GM12891 (cell line): ENCODE data around the gene YWHAG. TPM values are rescaled to one million over a fixed set of nuclear protein-coding genes. Genes with fewer than 3 reads are reported as not detected.
A peak's percentile ranks its signal among the peaks of the same experiment; 100 is the strongest.
"Not testable (repeated sequence)": the region's sequence is repeated elsewhere in the genome, so short reads cannot be mapped to it uniquely, and the experiment has no call there.

ENCODE experiments used
- DNase-seq: peaks from one replicate; pipeline ENCODE4 v3.0.0; 2011; ENCODE audit warnings: low spot score; ENCODE audit not compliant: insufficient read length
- FAIRE-seq: peaks from 2 replicates; lab custom pipeline; 2011; peaks lifted over from hg19 to GRCh38; lab: Jason Lieb, UNC
- PAX5 ChIP-seq: IDR thresholded peaks from 2 replicates; pipeline ENCODE4 v1.6.1; 2011; ENCODE audit warnings: low read length, moderate library complexity, mild to moderate bottlenecking; ENCODE audit not compliant: insufficient read depth, severe bottlenecking
- POLR2A ChIP-seq: IDR thresholded peaks from 2 replicates; pipeline ENCODE4 v1.6.1; 2011; ENCODE audit warnings: low read depth, low read length, control low read depth
- POLR2AphosphoS5 ChIP-seq: IDR thresholded peaks from 2 replicates; pipeline ENCODE4 v1.6.1; 2011; ENCODE audit warnings: low read depth, low read length, control low read depth
- POU2F2 ChIP-seq: IDR thresholded peaks from 2 replicates; pipeline ENCODE4 v1.6.1; 2011; ENCODE audit warnings: low read depth, mild to moderate bottlenecking, control low read depth, low read length, moderate library complexity
- SPI1 ChIP-seq: IDR thresholded peaks from 2 replicates; pipeline ENCODE4 v1.6.1; 2011; ENCODE audit warnings: low read depth, low read length, control low read depth
- TAF1 ChIP-seq: IDR thresholded peaks from 2 replicates; pipeline ENCODE4 v1.6.1; 2011; ENCODE audit warnings: low read depth, low read length, control low read depth
- polyA plus RNA-seq: library from polyadenylated mRNA; unstranded; fragments of >200 nt; gene quantifications from one replicate; pipeline ENCODE4 v1.2.1, GENCODE V29; 2012; ENCODE audit warnings: low read depth, missing spikeins, inconsistent platforms; ENCODE audit not compliant: missing spikeins

YWHAG gene
- 72.3 TPM for polyA plus RNA-seq

- DNase-seq (peak; percentile 73), FAIRE-seq (no peak)
- TF ChIP-seq PAX5 (no peak), SPI1 (no peak), POU2F2 (peak; percentile 61; the same call in 1 of the 2 replicates), TAF1 (peak; percentile 88), POLR2AphosphoS5 (peak; percentile 96), POLR2A (peak; percentile 97)
These were observed at the start of gene YWHAG for GRCh38 chr7:76358481-76359110. Gene YWHAG (minus strand): TSS chr7:76358991. CDS start chr7:76358808, 183 bp downstream.

GRCh38 chr7:76408121-76408560 is 49.4 kb upstream of the YWHAG start:
- TF ChIP-seq POLR2AphosphoS5 (no peak), POU2F2 (no peak), TAF1 (no peak), SPI1 (no peak)
- DNase-seq (no peak), FAIRE-seq (no peak)

DNA sequence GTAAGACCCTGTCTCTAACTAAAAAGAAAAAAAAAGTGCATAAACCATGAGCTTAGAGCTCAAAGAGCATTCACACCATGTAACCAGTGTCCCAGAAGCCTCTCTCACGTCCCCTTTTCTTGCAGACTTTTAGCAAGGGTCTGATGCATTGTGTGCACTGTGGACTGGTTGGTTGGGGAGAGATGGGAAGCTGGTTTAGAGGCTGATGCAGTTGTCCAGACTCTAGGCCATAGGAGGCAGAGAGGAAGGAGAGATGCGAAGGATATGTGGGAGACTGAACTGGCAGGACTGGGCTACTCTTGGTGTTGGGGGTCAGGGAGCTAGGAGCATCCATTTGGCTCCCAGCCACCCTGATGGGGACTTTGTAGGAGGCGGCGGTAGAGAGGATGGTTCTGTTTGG is 48.9 kb upstream of the YWHAG start:
- FAIRE-seq (no peak), DNase-seq (no peak)
- TF ChIP-seq TAF1 (no peak), SPI1 (no peak), POLR2A (no peak), POU2F2 (no peak), PAX5 (no peak), POLR2AphosphoS5 (no peak)

- TF ChIP-seq POU2F2 (no peak), PAX5 (no peak), POLR2A (no peak), SPI1 (no peak), POLR2AphosphoS5 (no peak), TAF1 (no peak)
- no peak for FAIRE-seq
- DNase-seq = no peak
These were observed 46.9 kb upstream of the YWHAG start for GRCh38 chr7:76405738-76406137.

DNA sequence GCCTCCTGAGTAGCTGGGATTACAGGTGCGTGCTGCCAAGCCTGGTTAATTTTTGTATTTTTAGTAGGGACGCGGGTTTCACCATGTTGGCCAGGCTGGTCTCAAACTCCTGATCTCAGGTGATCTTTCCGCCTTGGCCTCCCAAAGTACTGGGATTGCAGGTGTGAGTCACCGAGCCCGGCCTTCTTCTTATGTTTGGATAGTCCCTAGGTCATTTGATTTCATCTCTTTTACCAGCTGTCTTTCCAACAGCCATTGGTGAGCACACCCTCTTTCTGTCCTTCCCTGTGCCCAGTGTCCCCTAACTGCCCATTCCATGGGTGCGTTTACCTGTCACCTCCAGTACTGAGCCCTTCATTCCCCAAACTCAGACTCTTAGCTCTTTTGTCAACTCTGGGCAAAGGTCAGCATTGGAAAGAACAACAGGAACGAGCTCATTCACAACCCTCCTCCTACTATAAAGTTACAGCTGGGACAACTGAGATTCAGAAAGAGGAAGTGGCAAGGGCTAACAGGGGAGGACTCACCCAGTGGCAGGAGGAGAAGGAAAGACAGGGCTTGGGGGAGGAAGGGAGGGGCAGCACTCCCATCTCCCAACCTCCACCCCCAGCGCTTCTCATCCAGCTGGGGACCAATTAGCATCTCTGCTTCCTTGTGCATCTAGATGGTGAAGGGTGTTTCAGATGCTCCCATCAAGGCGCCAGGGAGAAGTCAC is 45.1 kb upstream of the YWHAG start:
- TF ChIP-seq PAX5 = no peak
- no peak for TF ChIP-seq POU2F2
- TF ChIP-seq POLR2AphosphoS5 = no peak
- TF ChIP-seq TAF1 = no peak
- peak; percentile 98 for TF ChIP-seq SPI1
- TF ChIP-seq POLR2A = no peak
- FAIRE-seq (peak; percentile 71), DNase-seq (no peak)

GRCh38 chr7:76403097-76403496 is 44.3 kb upstream of the YWHAG start:
- TF ChIP-seq SPI1 = 0 out of 2 replicates have a peak, but pooled peaks have one; percentile 5
- DNase-seq, FAIRE-seq: not testable (repeated sequence)

DNA sequence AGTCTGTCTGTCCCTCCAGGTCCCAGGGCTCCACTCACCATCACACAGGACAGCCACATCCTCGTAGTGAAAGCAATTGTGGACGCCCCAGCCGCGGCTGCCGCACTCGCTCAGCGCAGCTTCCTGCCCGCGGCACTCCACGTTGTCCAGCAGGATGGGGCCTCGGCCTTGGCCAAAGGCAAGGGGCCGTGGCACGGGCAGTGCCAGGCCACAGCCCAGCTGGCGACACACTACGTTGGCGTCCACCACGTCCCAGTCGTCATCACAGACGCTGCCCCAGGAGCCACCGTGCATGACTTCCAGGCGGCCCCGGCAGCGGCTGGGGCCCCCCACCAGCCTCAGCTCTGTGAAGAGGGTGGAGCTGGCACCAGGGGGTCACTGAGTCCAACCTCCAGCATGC is 41.5 kb upstream of the YWHAG start:
- no peak for TF ChIP-seq POU2F2
- no peak for TF ChIP-seq POLR2AphosphoS5
- no peak for TF ChIP-seq PAX5
- TF ChIP-seq POLR2A = no peak
- no peak for TF ChIP-seq SPI1
- TF ChIP-seq TAF1 = no peak
- FAIRE-seq (no peak), DNase-seq (no peak)

- TF ChIP-seq PAX5 = no peak
- TF ChIP-seq TAF1 = no peak
- no peak for TF ChIP-seq POU2F2
- no peak for TF ChIP-seq POLR2A
- TF ChIP-seq SPI1 = no peak
- TF ChIP-seq POLR2AphosphoS5 = no peak
- FAIRE-seq (peak; percentile 82), DNase-seq (peak; percentile 90)
These were observed 38.8 kb upstream of the YWHAG start for GRCh38 chr7:76397409-76398183.

GRCh38 chr7:76396864-76397263 is 38.1 kb upstream of the YWHAG start:
- DNase-seq = no peak
- TF ChIP-seq PAX5 (no peak), SPI1 (no peak), TAF1 (no peak), POU2F2 (no peak), POLR2A (no peak)
- FAIRE-seq = no peak

- TF ChIP-seq TAF1 (no peak), POLR2AphosphoS5 (no peak), POU2F2 (peak; percentile 69; the same call in 1 of the 2 replicates), POLR2A (no peak)
- FAIRE-seq (no peak), DNase-seq (no peak)
These were observed 37.4 kb upstream of the YWHAG start for GRCh38 chr7:76395965-76396726.

DNA sequence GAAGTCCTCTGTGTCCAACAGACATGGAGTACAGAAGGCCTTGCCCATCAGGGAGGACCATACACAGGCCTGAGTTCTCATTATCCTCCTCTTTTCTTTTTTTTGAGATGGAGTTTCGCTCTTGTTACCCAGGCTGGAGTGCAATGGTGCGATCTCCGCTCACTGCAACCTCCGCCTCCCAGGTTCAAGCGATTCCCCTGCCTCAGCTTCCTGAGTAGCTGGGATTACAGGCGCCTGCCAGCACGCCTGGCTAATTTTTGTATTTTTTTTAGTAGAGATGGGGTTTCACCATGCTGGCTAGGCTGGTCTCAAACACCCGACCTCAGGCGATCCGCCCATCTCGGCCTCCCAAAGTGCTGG is 36.8 kb upstream of the YWHAG start:
- not testable (repeated sequence) for FAIRE-seq, DNase-seq
